HepG2 (cell line): Measurements from ENCODE around the gene ATPAF2. TPM values are rescaled to one million over a fixed set of nuclear protein-coding genes. Genes with fewer than 3 reads are reported as not detected.
A peak's percentile ranks its signal among the peaks of the same experiment; 100 is the strongest.

Source experiments
- AGO2 ChIP-seq: fragments of 200-400 bp; formaldehyde crosslinking; optimal IDR thresholded peaks from 2 replicates; pipeline ENCODE3; 2017; ENCODE audit warnings: mild to moderate bottlenecking, low read depth, low read length, moderate library complexity
- PATZ1 ChIP-seq: sonication (generic); formaldehyde crosslinking; IDR thresholded peaks from 2 replicates; pipeline ENCODE4 v1.4.0; 2020; ENCODE audit warnings: missing genetic modification reagents
- RERE ChIP-seq: IDR thresholded peaks from 2 replicates; pipeline ENCODE4 v1.6.1; 2016; ENCODE audit warnings: low read depth, missing genetic modification reagents, missing compliant biosample characterization
- SCMH1 ChIP-seq: sonication (generic); formaldehyde crosslinking; IDR thresholded peaks from 2 replicates; pipeline ENCODE4 v1.9.0; 2021; ENCODE audit warnings: missing genetic modification reagents, mild to moderate bottlenecking, borderline replicate concordance
- TFDP1 ChIP-seq: IDR thresholded peaks from 2 replicates; pipeline ENCODE4 v1.6.1; 2016; ENCODE audit warnings: missing compliant biosample characterization, missing genetic modification reagents, borderline replicate concordance
- ZNF224 ChIP-seq: sonication (generic); formaldehyde crosslinking; IDR thresholded peaks from 2 replicates; pipeline ENCODE4 v1.5.0; 2020; ENCODE audit warnings: mild to moderate bottlenecking, missing genetic modification reagents
- ZNF646 ChIP-seq: sonication (generic); formaldehyde crosslinking; IDR thresholded peaks from 2 replicates; pipeline ENCODE4 v1.9.0; 2021; ENCODE audit warnings: mild to moderate bottlenecking, missing genetic modification reagents
- ZSCAN31 ChIP-seq: sonication (generic); formaldehyde crosslinking; IDR thresholded peaks from 2 replicates; pipeline ENCODE4 v1.5.0; 2020; ENCODE audit warnings: low read depth, mild to moderate bottlenecking, missing genetic modification reagents
- polyA plus RNA-seq, 8 experiments: library from polyadenylated mRNA; depleted of rRNA in 3 of 8; stranded (reverse) in 7 of 8; unstranded in 1 of 8; fragments of >200 nt; fragmentation: Illumina TruSeq in 4 of 8; extraction: Trizol in 4 of 8; gene quantifications; 2 replicates each; pipeline versions ENCODE4 v1.2.1 to v1.2.3, GENCODE V29; 2011 to 2016; ENCODE audit warnings: low read depth in 4 of 8, missing spikeins in 1 of 8, mixed read lengths in 1 of 8; ENCODE audit not compliant: insufficient read depth in 1 of 8
- total RNA-seq, 5 experiments: library from RNA; depleted of rRNA; stranded (reverse); fragments of >200 nt; fragmentation: Illumina TruSeq; extraction: Trizol; gene quantifications; 2 replicates each; pipeline ENCODE4 v1.2.3, GENCODE V29; 2016; ENCODE audit warnings: low read depth in 1 of 5

The ATPAF2 gene
- total and polyA plus RNA-seq, 2 of the 13 experiments (the other 11 are each of a cell fraction or from before 2014, with no cell fraction given) = 15.0 to 16.5 TPM

GRCh38 chr17:17972126-17972951 lies 66.6 kb downstream of the ATPAF2 start, which contains the start of the genes DRC3 and TOM1L2 (continued):
- TF ChIP-seq ZNF646 (CRISPR knock-in tag) (no peak), RERE (CRISPR knock-in tag) (no peak), TFDP1 (no peak), SCMH1 (CRISPR knock-in tag) (no peak), ZSCAN31 (CRISPR knock-in tag) (0 out of 2 replicates have a peak, but pooled peaks have one; percentile 36), PATZ1 (CRISPR knock-in tag) (peak; percentile 40; the same call in 1 of the 2 replicates), ZNF224 (no peak), AGO2 (no peak)
